ENCODE results near the gene CCDC87. TPM values are rescaled to one million over a fixed set of nuclear protein-coding genes. Genes with fewer than 3 reads are reported as not detected.

CCDC87 gene
- total and polyA plus RNA-seq, 8 donors, result 0.15 to 0.40 (median 0.32) TPM

- peaks cover 8 to 36% (median 33%) of the 10 kb centered on the region in 3 donors for H3K36me3 ChIP-seq
- no peak for FAIRE-seq
- ATAC-seq, result no peak
- H3K4me3 ChIP-seq, result no peak overlapping the region
- DNase-seq, result no peak
- no peak for TF ChIP-seq CTCF (IDR thresholded peaks at IDR 0.05)
- H3K4me1 ChIP-seq, result peaks cover 4 to 24% (median 6%) of the 10 kb centered on the region in 3 donors
- no peaks in the 10 kb centered on the region for H3K9me3 ChIP-seq
- H3K27me3 ChIP-seq, result no peaks in the 10 kb centered on the region
- 83 to 85% methylated on average over 9 of the region's 9 CpGs for WGBS, 2 donors
- intact Hi-C loops (cut with DNase I), result no loop called here
- no peak overlapping the region for H3K27ac ChIP-seq
Observed at GRCh38 chr11:66625752-66626149, 32.9 kb upstream of the CCDC87 start.

DNA sequence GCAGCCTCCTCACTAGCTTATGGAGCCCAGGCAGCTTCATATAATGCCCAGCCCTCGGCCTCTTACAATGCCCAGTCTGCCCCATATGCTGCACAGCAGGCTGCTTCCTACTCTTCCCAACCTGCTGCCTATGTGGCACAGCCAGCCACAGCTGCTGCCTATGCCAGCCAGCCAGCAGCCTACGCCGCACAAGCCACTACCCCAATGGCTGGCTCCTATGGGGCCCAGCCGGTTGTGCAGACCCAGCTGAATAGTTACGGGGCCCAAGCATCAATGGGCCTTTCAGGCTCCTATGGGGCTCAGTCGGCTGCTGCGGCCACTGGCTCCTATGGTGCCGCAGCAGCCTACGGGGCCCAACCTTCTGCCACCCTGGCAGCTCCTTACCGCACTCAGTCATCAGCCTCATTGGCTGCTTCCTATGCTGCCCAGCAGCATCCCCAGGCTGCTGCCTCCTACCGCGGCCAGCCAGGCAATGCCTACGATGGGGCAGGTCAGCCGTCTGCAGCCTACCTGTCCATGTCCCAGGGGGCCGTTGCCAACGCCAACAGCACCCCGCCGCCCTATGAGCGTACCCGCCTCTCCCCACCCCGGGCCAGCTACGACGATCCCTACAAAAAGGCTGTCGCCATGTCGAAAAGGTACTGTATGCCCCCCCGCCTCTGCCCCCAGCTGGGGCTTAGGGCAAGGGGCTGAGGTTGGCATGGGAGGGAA, 32.3 kb upstream of the CCDC87 start:
- H3K27ac ChIP-seq, result no peak overlapping the region
- H3K27me3 ChIP-seq, result no peaks in the 10 kb centered on the region
- H3K4me3 ChIP-seq, result no peak overlapping the region
- 93% methylated on average over 26 of the region's 26 CpGs for WGBS, 2 donors
- TF ChIP-seq CTCF (IDR thresholded peaks at IDR 0.05), result no peak
- DNase-seq (peak in 1 of 6 donors; percentile 37), FAIRE-seq (no peak), ATAC-seq (no peak)
- H3K4me1 ChIP-seq, result peaks cover 4 to 28% (median 6%) of the 10 kb centered on the region in 3 donors
- H3K9me3 ChIP-seq, result no peaks in the 10 kb centered on the region
- peaks cover 8 to 36% (median 33%) of the 10 kb centered on the region in 3 donors for H3K36me3 ChIP-seq
- intact Hi-C loops (cut with DNase I), result no loop called here

DNA sequence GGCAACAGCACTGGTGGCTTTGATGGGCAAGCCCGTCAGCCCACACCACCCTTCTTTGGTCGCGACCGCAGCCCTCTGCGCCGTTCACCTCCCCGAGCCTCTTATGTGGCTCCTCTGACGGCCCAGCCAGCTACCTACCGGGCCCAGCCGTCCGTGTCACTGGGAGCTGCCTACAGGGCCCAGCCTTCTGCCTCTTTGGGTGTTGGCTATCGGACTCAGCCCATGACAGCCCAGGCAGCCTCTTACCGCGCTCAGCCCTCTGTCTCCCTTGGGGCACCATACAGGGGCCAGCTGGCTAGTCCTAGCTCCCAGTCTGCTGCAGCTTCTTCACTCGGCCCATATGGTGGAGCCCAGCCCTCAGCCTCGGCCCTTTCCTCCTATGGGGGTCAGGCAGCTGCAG, 31.6 kb upstream of the CCDC87 start:
- TF ChIP-seq CTCF (IDR thresholded peaks at IDR 0.05), result no peak
- H3K36me3 ChIP-seq, result peaks cover 8 to 36% (median 33%) of the 10 kb centered on the region in 3 donors
- peak in 1 of 4 donors; percentile 6 for ATAC-seq

GRCh38 chr11:66619080-66619554, 26.3 kb upstream of the CCDC87 start:
- Histone ChIP-seq H3K36me3 (peaks cover 0 to under 1% (median 0%) of the 10 kb centered on the region in 3 donors), H3K27ac (peak overlapping the region; percentile 4 to 40 (median 12)), H3K4me3 (peak overlapping the region in 2 of 4 donors; percentile 86 to 89), H3K4me1 (peaks cover 10 to 48% (median 20%) of the 10 kb centered on the region in 3 donors), H3K27me3 (no peaks in the 10 kb centered on the region), H3K9me3 (no peaks in the 10 kb centered on the region)
- no peak for FAIRE-seq
- WGBS, 2 donors, result 29% methylated on average over 4 of the region's 4 CpGs
- ATAC-seq, result no peak
- intact Hi-C loops (cut with DNase I), result no loop called here
- DNase-seq, result no peak
- TF ChIP-seq CTCF (IDR thresholded peaks at IDR 0.05), result no peak

More for the DNA sequence above, 31.6 kb upstream of the CCDC87 start:
- FAIRE-seq (no peak), DNase-seq (no peak)
- H3K4me1 ChIP-seq, result peaks cover 4 to 34% (median 6%) of the 10 kb centered on the region in 3 donors
- H3K27me3 ChIP-seq, result no peaks in the 10 kb centered on the region
- WGBS, 2 donors, result 79 to 92% methylated on average over 15 to 16 of the region's 16 CpGs
- H3K9me3 ChIP-seq, result no peaks in the 10 kb centered on the region
- intact Hi-C loops (cut with DNase I), result no loop called here
- H3K27ac ChIP-seq, result no peak overlapping the region
- H3K4me3 ChIP-seq, result no peak overlapping the region

All from pancreas (tissue), 10 donors.